Measurements from ENCODE around the gene RAB1B.

The RAB1B gene

DNA sequence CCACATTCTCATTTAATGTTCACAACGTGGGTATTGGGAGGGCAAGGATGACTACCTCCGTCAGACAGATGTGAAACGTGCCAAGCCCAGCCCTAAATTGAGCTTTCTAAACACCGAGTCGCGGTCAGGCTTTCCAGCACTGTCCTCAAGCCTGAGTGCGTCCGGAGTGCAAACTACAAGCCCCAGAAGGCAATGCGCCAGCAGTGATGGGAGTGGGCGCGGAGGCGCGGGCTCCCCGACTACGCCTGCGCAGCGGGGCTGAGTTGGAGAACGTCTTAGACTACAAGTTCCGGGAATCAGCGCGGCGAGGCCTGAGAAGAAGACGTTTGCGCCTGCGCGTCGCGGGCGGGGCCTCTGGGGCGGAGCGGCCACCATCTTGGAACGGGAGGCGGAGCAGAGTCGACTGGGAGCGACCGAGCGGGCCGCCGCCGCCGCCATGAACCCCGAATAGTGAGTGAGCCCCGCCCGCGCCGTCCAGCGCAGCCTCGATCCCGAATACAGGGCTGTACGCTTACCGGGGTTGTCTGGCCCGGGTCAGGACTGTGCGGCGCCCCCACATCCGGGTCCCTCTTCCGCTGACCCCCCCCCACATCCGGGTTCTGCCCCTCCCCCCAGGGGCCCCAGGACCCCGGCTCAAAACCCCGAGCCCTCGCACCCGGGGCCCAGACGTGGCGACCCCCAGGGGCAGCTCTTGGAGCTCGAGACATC, at the start of gene RAB1B:
RAB1B (plus strand) TSS at position 396 of the 708 bp plus-strand sequence; CDS start at position 437, 41 bp downstream.
- DNase-seq = peak; percentile 99 to 100 (median 99)

DNA sequence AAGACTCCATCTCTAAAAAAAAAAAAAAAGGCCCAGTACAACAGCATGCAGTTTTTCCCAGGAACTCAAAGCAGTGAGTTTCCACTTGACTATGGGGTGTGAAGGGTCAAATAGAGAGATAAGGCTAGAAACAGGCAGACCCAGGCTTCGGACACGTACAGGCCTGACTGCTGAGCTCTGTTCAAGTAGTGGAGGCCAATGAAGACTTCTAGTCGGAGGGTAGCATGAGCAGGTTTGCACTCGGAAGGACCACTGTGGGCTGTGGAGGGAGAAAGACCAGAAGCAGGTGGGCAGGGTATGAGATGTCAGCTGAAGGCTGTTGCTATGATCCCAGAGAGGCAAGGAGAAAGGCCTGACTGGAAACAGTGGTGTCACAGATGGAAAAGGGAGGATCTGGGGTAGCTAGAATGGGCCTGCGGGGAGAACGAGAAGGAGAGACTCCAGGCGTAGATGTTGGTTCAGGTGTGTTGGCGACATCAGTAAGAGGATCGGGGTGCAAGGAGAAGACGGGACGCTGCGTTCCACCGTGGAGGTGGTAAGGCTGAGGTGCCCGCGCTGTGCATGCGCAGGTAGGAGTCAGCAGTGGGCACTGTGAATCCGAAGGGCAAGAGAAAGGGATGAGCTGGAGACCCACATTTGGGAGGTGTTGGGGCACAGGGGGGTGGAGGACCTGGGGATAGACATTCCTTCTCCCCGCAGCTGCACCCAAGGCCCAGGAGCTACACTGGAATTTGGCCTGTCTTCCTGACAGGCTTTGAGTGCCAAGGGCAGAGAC, 49.4 kb upstream of the RAB1B start:
- no peak for DNase-seq

DNA sequence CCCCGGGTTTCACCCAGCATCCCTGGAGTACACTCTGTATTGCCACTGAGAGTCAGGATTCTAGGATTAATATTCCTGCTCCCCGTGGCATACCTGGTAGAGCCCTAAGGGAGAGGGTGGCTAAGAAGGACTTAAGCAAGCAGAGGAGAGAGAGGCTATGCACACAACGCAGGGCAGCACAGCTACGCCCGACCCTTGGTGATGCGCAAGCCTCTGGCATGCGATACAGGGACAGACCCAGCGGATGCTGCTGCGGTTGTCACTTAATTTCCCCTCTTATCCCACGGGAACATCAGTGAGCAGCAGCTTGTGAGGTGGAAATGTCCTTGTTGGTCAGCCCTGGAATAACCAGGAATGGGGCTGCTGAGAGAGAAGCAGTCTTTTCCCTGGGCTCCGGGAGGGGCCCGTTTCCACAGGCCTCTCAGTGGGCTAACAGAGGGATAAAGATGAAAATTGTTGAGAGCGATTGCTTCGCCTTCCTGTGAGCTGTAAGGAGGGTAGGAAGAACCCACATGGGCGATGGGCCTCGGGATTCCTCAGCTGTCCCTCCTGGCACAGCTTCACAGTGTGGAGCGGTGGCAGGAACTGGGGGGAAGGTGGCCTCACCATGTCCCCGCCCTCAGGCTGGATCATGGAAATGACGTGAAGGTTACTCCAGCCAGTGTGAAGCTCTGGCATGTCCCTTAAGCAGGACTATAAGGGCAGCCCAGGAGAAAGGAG, 48.4 kb upstream of the RAB1B start:
- no peak for DNase-seq

DNA sequence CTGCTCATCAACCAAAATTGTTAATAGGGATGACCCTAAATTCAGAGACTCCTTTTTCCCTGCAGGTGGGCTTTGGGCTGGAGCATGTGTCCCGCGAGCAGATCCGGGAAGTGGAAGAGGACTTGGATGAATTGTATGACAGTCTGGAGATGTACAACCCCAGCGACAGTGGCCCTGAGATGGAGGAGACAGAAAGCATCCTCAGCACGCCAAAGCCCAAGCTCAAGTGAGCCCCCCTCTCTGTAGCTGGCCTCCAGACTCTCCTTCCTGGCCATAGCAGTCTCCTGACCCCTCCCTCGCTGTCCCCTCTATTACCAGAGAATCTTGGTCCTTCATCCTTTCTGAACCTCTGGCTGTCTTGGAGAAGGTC, 47.9 kb upstream of the RAB1B start:
- DNase-seq = no peak

DNA sequence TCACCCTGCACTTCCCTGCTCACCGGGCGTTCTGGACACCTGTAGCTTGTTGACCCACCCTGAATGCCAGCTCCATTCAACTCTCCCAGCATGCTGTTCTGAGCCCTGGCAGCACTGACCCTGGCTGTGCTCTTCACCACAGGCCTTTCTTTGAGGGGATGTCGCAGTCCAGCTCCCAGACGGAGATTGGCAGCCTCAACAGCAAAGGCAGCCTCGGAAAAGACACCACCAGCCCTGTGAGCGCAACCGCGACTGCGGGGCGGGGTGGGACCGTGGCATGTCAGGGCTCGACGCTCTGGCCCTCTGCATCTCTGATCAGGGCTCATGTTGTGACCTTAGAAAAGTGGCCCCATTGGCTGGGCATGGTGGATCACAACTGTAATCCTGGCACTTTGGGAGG, 47.4 kb upstream of the RAB1B start:
- no peak for DNase-seq

DNA sequence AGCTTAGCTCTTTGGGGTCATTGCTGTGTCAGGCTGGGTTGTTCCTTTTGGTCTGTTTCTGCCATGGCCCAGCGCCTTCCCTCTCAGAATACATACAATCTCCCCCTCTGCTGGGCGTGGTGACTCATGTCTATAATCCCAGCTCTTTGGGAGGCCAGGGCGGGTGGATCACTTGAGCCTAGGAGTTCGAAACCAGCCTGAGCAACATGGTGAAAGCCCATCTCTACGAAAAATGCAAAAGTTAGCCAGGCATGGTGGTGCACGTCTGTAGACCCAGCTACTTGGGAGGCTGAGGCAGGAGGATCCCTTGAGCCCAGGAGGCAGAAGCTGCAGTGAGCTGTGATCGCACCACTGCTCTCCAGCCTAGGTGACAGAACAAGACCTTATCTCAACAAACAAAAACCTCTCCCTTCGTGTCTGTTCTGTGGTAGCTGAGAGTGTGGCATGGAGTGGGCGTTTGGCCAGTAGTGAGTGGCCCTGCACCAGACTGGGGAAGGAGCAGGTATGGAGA, 46.7 kb upstream of the RAB1B start:
- no peak for DNase-seq

DNA sequence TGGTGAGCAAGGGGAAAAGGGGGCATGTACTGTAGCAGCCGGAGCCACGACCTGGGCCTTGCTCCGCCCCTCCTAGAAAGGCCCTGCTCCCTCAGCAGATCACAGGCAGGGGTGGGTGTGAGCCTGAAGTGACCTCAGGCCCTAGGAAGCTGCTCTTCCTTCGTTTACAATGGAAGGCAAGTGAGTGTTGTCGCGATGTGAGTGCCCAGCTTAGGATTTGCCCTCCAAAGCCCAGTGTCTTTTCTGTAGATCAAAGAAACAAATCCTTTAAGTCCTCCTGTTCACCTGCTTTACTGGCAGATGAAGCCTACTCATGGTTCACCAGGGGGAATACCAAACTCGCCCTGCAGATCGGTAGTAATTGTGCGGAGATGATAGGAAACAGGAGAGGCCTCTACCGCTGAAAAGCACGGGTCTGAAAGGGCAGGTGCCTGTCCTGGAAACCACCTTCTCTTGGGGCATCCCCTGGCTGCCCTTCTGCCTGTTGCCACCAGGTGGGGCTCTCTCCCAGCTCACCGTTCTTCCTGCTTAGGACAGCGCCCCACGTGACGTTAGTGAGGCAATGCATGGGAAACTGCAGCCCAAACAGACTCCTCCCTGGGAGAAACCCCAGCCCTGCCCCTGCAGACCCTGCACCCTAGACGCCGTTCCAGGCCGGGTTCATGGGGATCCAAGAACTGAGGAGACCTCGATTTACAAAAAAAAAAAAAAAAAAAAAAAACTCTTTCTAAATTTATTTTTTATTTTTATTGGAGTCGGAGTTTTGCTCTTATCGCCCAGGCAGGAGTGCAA, 45.9 kb upstream of the RAB1B start:
- peak; percentile 87 to 97 (median 91) for DNase-seq

DNA sequence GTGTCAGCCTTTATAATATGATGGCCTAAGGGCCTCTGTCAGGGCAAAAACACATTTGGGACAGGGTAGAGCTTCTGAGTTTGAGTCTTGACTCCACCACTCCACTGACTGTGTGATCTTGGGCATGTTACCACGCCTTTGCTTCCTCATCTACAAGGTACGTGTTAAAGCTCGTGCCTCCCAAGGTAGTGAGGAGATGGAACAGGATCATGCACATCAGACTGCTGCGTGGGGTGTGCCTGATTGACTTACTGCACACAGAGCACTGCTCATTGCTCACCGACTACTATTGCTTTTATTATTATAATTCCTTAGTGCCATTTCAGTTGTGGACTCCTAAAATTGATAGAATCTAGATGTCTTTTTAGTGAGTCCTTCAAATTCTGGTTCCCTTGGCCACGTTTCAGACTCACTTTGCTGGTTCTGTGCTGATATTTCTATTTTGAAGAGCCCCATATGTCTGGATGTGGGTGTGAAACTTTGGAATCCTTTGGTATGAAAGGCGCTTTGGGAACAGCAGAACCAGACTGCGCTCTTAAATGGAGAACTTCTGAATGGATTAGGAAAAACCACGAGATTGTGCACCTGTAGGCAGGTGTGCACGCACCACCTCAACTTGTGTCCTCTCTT, 44.1 kb upstream of the RAB1B start:
- DNase-seq = no peak

DNA sequence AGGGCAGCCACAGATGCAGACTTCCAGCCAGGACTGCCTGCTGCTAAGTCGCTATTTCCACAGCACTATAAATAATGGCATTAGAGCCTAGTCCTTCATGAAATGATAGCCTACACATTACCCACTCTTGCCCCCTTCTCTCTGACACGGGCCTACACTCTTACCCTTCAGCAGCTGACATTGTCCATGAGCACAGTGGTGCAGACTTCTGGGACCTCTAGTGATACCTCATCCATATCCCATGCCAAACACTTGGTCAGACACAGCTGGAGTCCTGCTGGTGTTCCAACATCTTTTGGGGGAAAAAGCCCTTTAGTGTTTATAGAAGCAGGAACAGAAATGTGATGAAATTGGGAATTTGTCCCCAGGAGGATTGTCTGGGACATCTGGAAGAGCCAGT, 43.4 kb upstream of the RAB1B start:
- DNase-seq = peak in 1 of 3 experiments; percentile 20

DNA sequence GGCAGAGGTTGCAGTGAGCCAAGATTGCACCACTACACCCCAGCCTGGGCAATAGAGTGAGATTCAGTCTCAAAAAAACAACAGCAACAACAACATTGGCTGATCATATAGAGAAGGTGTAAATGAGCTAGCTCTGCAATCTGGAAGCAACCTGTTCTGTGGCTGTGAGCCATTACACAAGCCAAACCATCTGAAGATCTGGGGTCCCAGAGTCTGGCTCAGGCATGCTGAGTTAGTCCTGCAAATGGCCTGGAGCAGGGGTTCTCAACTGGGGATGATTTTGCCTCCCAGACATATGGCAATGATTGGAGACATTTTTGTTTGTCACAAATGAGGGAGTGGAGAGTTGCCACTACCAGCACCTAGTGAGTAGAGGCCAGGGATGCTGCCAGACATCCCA, 42.3 kb upstream of the RAB1B start:
- DNase-seq = no peak

DNA sequence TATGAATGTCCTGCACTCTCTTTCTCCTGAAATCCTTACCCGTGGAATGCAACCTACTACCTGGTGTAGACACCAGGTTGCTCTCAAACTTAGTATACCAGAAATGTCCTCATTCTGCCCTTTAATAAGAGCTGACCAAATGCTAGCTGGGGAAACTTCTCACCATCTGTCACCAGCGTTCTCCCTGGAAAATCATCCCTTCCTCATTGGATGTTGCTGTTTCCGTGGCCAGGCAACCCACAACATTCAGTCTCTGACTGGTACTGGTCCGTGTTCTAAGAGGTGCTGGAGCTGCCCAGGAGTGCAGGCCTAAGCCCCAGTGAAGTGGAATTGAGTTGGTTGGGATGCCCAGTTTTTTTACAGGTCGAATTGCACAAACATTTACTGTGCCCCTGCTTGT, 40.7 kb upstream of the RAB1B start:
- DNase-seq = no peak

DNA sequence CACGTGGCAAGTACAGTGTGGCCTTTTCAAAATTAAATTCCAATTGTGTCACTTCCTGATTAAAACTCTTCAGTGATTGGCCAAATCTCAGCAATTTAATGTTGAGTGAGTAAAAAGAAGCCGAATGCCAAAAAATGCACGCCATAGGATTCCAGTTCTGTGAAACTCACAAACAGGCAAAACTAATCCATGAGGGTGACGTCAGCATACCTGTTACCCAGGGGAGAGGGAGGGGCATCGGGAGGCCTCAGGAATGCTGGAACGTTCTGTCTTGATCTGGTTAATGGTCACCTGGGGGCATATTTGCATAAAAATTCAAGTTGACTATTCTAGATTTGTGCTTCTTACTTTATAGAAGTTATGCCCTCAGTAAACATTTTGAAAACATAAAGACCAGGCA, 39.9 kb upstream of the RAB1B start:
- DNase-seq = no peak

DNA sequence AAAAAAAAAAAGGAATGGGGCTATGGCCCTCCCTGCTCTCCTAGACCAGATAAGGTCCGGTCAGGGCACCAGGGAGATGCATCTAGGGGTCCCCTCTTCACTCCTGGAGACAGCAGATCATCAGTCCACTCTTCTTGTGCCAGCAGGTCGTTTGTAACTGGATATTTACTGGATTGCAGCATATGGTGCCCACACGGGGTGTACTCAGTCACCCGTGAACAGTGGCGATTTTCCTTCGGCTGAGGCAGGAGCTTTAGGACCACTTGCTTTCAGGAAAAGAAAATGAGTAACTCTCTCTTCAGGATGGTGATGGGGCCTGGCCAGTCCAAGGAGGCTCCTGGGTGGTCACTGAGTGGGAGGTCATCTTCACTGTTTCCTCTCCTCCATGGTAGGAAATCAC, 38.3 kb upstream of the RAB1B start:
- DNase-seq = no peak

DNA sequence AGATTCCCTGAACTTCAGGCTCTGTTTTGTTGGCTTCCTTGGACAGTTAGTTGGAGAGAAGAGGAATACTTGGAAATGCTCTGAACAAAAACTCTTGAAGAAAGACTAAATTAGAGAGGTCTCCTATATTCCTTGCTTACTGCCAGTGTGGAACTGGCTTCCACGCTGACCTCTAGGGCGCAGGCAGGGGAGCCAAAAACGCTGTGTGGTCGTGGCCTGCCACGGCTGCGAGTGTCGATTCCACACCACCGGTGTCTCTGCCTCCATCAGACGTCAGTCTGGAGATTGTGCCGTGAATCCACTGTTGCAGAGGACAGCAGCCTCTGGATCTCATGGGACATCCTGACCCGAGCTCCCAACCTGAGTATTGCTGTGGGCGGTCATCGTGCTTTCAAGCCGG, 37.5 kb upstream of the RAB1B start:
- DNase-seq = no peak

DNA sequence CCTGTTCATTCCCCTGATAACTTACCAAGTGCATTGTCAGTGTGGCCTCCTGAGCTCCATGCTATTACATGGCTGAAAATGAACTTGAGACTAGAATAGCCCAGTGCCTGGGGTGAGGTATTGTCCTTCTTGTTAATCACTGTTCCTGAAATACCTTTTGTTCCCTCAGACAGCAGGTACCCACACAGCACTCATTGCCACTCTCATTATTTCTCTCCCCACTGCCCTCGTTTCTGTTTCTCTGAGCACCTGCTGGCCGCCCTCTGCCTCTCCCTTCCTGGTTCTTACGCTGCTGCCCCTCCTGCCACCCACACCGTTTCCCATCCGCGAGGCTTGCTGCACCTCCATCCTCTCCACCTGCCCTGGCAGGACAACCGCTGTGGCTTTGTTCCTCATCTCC, 36.9 kb upstream of the RAB1B start:
- DNase-seq = peak in 2 of 3 experiments; percentile 88 to 97

DNA sequence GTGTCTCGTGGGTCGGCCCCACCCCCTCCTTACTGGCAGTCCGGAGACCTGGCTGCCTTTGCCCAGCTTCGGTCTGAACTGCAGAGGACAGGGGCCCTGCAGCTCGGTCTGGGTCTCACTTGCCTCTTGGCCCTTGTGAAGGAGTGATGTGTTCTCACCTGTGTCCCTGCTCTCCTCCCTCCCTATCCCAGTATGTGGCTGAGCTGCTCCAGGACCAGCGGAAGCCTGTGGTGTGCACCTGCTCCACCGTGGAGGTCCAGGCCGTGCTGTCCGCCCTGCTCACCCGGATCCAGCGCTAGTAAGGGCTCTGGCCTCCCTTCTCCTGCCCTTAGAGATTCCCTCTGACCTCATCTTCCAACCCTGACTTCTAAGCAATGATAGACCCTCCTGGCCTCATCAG, 35.7 kb upstream of the RAB1B start:
- peak in 1 of 3 experiments; percentile 42 for DNase-seq

DNA sequence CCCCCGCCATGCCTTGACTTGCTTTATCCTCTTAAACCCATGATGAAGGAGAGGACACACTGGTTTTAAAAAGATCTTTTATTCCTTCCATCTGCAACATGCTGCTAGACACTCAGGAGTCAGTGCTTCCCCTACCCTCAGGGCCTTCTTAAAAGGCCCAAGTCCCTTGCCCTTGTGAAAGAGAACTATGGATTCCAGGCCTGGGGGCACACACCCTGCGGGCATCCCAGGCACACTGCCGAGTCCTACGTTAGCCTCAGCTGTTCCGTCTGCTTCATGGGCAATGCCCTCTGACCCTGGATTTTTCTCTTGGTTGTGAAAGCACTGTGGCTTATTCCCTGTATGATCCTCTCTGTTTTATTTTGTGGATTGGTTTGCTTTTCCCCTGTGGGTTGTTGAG, 35.1 kb upstream of the RAB1B start:
- DNase-seq = no peak

DNA sequence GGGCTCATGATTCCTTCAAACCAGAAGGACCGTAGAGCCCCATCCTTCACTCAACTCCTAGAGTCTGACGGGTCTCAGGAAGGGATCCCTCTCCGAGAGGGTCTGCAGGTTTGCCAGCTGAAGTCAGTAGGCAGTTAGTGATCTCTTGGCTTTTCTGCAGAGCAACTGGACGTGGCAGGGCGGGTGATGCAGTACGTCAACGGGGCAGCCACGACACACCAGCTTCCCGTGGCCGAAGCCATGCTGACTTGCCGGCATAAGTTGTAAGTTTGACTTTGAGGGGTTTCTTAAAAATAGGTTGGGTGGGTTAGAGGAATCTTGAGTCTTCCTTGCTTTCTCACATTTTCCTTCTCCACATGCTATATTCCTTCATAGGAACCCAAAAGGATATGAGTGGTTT, 33.3 kb upstream of the RAB1B start:
- DNase-seq = no peak

DNA sequence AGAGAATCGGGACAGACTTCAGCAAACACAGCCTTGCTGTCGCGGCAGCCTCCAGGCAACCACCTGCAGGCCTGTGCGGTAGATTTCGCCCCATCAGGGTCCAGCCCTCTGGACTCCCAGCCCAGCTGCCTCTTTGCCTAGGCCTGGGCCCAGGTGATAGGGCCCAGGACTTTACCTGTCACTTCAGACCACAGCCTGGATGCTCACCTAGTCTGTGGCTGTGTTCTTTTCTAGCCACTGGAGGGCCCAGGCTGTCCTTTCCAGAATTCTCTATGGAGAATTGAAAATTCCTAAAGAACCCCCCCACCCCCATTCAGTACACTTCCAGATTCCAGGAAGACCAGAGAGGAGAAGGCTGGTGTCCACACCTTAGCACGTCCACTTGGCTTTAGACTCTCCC, 30.6 kb upstream of the RAB1B start:
- DNase-seq = no peak

DNA sequence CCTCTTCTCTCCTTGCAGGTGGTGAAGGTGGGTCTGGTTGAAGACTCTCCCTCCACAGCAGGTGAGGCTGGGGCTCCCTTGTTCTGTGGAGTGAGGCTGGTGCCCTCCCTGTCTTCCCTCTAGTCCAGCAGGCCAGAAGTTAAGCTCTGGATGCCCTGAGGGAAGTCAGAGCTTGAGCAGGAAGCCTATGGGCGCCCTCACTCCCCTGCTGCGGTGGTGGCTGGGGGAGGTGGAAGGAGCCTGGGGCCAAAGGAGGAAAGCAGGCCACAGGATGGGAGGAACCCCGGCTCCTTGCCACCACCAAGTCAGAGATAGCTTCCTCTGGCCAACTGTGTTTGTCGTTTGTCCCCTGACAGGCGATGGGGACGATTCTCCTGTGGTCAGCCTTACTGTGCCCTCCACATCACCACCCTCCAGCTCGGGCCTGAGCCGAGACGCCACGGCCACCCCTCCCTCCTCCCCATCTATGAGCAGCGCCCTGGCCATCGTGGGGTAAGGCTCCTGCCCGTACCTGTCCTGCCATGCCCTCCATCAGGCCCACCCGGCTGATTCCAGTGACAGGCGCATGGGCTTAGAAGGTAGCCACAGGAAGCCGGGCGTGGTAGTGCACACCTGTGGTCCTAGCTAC, 29.5 kb upstream of the RAB1B start:
- no peak for DNase-seq

DNA sequence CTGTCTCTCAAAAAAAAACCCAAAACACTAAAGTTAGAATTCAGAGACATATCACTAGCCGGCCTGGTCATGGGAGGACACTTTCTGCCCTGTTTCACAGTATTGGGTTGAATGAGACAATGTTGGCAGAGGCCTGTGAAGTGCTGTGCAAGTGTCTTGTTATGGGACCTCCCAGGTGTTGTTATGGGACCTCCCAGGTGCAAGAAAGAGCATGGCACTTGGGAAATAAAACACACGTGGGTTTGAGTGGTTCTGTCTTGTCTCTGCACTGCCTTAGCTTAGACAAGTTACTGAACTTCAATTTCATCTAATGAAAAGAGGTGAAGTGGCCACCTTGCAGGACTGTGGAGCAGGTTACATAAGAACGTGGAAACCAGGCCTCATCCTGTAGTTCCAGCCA, 28.9 kb upstream of the RAB1B start:
- no peak for DNase-seq

Measured in NCI-H1417 (cell line).